Measurements from ENCODE around the gene LRRTM2.

The LRRTM2 gene

GRCh38 chr5:138878437-138879235 lies 3.5 kb upstream of the LRRTM2 start:
- DNase-seq (ENCODE audit: low spot score) = no peak

GRCh38 chr5:138876811-138877210 lies 1.7 kb upstream of the LRRTM2 start:
- no peak for DNase-seq (ENCODE audit: low spot score)

GRCh38 chr5:138875946-138876345 lies 811 bp upstream of the LRRTM2 start:
- DNase-seq (ENCODE audit: low spot score) = no peak

- no peak for DNase-seq (ENCODE audit: low spot score)
Observed at GRCh38 chr5:138875552-138875875, 379 bp upstream of the LRRTM2 start.

GRCh38 chr5:138874241-138874640 lies 894 bp downstream of the LRRTM2 start:
- peak; percentile 79 for DNase-seq (ENCODE audit: low spot score)

- DNase-seq (ENCODE audit: low spot score) = peak; percentile 36
Observed at GRCh38 chr5:138873466-138874221, 1.5 kb downstream of the LRRTM2 start.

GRCh38 chr5:138872841-138873465 lies 2.2 kb downstream of the LRRTM2 start:
- peak; percentile 19 for DNase-seq (ENCODE audit: low spot score)

GRCh38 chr5:138870611-138871010 lies 4.5 kb downstream of the LRRTM2 start:
- DNase-seq (ENCODE audit: low spot score) = peak; percentile 62

- peak; percentile 59 for DNase-seq (ENCODE audit: low spot score)
Observed at GRCh38 chr5:138869763-138870500, 5.2 kb downstream of the LRRTM2 start.

GRCh38 chr5:138869038-138869437 lies 6.1 kb downstream of the LRRTM2 start:
- no peak for DNase-seq (ENCODE audit: low spot score)

- no peak for DNase-seq (ENCODE audit: low spot score)
Observed at GRCh38 chr5:138867011-138867410, 8.1 kb downstream of the LRRTM2 start.

GRCh38 chr5:138853132-138853531 lies 22.0 kb downstream of the LRRTM2 start:
- no peak for DNase-seq (ENCODE audit: low spot score)

GRCh38 chr5:138850865-138851435 lies 24.2 kb downstream of the LRRTM2 start:
- DNase-seq (ENCODE audit: low spot score) = no peak

GRCh38 chr5:138849882-138850281 lies 25.3 kb downstream of the LRRTM2 start:
- DNase-seq (ENCODE audit: low spot score) = no peak

- DNase-seq (ENCODE audit: low spot score) = no peak
Observed at GRCh38 chr5:138849439-138849838, 25.7 kb downstream of the LRRTM2 start.

- DNase-seq (ENCODE audit: low spot score) = no peak
Observed at GRCh38 chr5:138844812-138845513, 30.2 kb downstream of the LRRTM2 start.

- no peak for DNase-seq (ENCODE audit: low spot score)
Observed at GRCh38 chr5:138844125-138844461, 31.0 kb downstream of the LRRTM2 start.

GRCh38 chr5:138843316-138844124 lies 31.6 kb downstream of the LRRTM2 start:
- no peak for DNase-seq (ENCODE audit: low spot score)

- no peak for DNase-seq (ENCODE audit: low spot score)
Observed at GRCh38 chr5:138841531-138841930, 33.6 kb downstream of the LRRTM2 start.

- DNase-seq (ENCODE audit: low spot score) = no peak
Observed at GRCh38 chr5:138840103-138840502, 35.0 kb downstream of the LRRTM2 start.

- no peak for DNase-seq (ENCODE audit: low spot score)
Observed at GRCh38 chr5:138837160-138837559, 38.0 kb downstream of the LRRTM2 start.

Data from Ammon's horn (tissue), 1 donor.